Measurements from ENCODE around the gene DCST2.
"Not testable (repeated sequence)": the region's sequence is repeated elsewhere in the genome, so short reads cannot be mapped to it uniquely, and the experiment has no call there.

DNA sequence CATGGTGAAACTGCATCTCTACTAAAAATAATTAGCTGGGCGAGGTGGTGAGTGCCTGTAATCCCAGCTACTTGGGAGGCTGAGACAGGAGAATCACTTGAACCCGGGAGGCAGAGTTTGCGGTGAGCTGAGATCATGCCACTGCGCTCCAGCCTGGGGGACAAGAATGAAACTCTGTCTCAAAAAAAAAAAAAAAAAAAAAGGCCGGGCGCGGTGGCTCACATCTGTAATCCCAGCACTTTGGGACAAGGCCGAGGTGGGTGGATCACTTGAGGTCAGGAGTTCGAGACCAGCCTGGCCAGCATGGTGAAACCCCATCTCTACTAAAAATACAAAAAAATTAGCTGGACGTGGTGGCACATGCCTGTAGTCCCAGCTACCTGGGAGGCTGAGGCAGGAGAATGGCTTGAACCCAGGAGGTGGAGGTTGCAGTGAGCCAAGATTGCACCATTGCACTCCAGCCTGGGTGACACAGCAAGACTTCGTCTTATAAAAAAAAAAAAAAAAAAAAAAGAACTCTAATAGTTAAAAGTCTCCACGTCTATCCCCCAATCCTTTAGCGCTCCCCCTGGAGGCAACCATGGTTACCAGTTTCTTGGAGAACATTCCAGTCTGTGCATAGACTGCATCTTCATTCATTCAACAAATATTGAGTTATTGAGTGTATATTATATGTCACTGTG is 38.1 kb downstream of the DCST2 start:
- TF ChIP-seq, protein P1, sequence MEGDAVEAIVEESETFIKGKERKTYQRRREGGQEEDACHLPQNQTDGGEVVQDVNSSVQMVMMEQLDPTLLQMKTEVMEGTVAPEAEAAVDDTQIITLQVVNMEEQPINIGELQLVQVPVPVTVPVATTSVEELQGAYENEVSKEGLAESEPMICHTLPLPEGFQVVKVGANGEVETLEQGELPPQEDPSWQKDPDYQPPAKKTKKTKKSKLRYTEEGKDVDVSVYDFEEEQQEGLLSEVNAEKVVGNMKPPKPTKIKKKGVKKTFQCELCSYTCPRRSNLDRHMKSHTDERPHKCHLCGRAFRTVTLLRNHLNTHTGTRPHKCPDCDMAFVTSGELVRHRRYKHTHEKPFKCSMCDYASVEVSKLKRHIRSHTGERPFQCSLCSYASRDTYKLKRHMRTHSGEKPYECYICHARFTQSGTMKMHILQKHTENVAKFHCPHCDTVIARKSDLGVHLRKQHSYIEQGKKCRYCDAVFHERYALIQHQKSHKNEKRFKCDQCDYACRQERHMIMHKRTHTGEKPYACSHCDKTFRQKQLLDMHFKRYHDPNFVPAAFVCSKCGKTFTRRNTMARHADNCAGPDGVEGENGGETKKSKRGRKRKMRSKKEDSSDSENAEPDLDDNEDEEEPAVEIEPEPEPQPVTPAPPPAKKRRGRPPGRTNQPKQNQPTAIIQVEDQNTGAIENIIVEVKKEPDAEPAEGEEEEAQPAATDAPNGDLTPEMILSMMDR (IDR thresholded peaks at IDR 0.05), result peak in 3 of 4 experiments; percentile 9 to 45 (median 36)
- not testable (repeated sequence) for TF ChIP-seq EP300, POLR2AphosphoS5 (IDR thresholded peaks at IDR 0.05)
